HEK293T (cell line): ENCODE data around the gene YPEL1.
"Not testable (repeated sequence)": the region's sequence is repeated elsewhere in the genome, so short reads cannot be mapped to it uniquely, and the experiment has no call there.

Experiments used
- CTCF ChIA-PET: fragments of 350-600 bp; formaldehyde crosslinking; extraction: SDS; loops from one replicate; lab custom pipeline; 2021; ENCODE audit warnings: antibody characterized with exemption, inconsistent platforms; lab: Yijun Ruan, JAX
- POLR2A ChIA-PET: fragments of 350-600 bp; formaldehyde crosslinking; extraction: SDS; loops from one replicate; lab custom pipeline; 2020; ENCODE audit warnings: antibody characterized with exemption, inconsistent platforms; lab: Yijun Ruan, JAX
- DNase-seq: peaks from one replicate; pipeline ENCODE4 v3.0.0; 2012; ENCODE audit warnings: mixed read lengths; ENCODE audit errors: extremely low spot score
- ARNT ChIP-seq: fragments of 450-650 bp; IDR thresholded peaks from 2 replicates; pipeline ENCODE4 v1.6.1; 2017; ENCODE audit warnings: mild to moderate bottlenecking
- BHLHE40 ChIP-seq: fragments of 450-650 bp; IDR thresholded peaks from 2 replicates; pipeline ENCODE4 v1.6.1; 2016; ENCODE audit warnings: mild to moderate bottlenecking, moderate library complexity, borderline replicate concordance
- CTBP1 ChIP-seq: fragments of 450-650 bp; IDR thresholded peaks from 2 replicates; pipeline ENCODE4 v1.6.1; 2016; ENCODE audit warnings: borderline replicate concordance
- ELF4 ChIP-seq: fragments of 450-650 bp; IDR thresholded peaks from 2 replicates; pipeline ENCODE4 v1.6.1; 2017; ENCODE audit warnings: antibody characterized with exemption
- FOXA1 ChIP-seq: fragments of 450-650 bp; IDR thresholded peaks from 2 replicates; pipeline ENCODE4 v1.6.1; 2016; ENCODE audit warnings: mild to moderate bottlenecking
- FOXK2 ChIP-seq: fragments of 450-650 bp; IDR thresholded peaks from 2 replicates; pipeline ENCODE4 v1.6.1; 2016; ENCODE audit warnings: mild to moderate bottlenecking
- FOXM1 ChIP-seq: fragments of 450-650 bp; IDR thresholded peaks from 2 replicates; pipeline ENCODE4 v1.6.1; 2017; ENCODE audit warnings: mild to moderate bottlenecking, borderline replicate concordance
- HDGF ChIP-seq: fragments of 450-650 bp; IDR thresholded peaks from 2 replicates; pipeline ENCODE4 v1.6.1; 2017; ENCODE audit warnings: antibody characterized with exemption, borderline replicate concordance
- L3MBTL2 ChIP-seq: fragments of 450-650 bp; conservative IDR thresholded peaks from 2 replicates; pipeline ENCODE4 v1.6.1; 2016; ENCODE audit warnings: mild to moderate bottlenecking
- LEF1 ChIP-seq: fragments of 450-650 bp; IDR thresholded peaks from 2 replicates; pipeline ENCODE4 v1.6.1; 2017; ENCODE audit warnings: mild to moderate bottlenecking, borderline replicate concordance
- NFRKB ChIP-seq: fragments of 450-650 bp; IDR thresholded peaks from 2 replicates; pipeline ENCODE4 v1.6.1; 2016; ENCODE audit warnings: mild to moderate bottlenecking, moderate library complexity
- PKNOX1 ChIP-seq: fragments of 450-650 bp; IDR thresholded peaks from 2 replicates; pipeline ENCODE4 v1.6.1; 2016
- SP1 ChIP-seq: fragments of 450-650 bp; IDR thresholded peaks from 2 replicates; pipeline ENCODE4 v1.6.1; 2017
- SUZ12 ChIP-seq: fragments of 450-650 bp; IDR thresholded peaks from 2 replicates; pipeline ENCODE4 v1.6.1; 2016; ENCODE audit warnings: mild to moderate bottlenecking
- TARDBP ChIP-seq: fragments of 450-650 bp; IDR thresholded peaks from 2 replicates; pipeline ENCODE4 v1.6.1; 2016
- ZNF384 ChIP-seq: fragments of 450-650 bp; IDR thresholded peaks from 2 replicates; pipeline ENCODE4 v1.6.1; 2016

Gene YPEL1

GRCh38 chr22:21694394-21694793 lies 41.2 kb downstream of the YPEL1 start:
- ChIA-PET POLR2A (no interaction called here), CTCF (no interaction called here)
- TF ChIP-seq SUZ12 (no peak), L3MBTL2 (no peak), HDGF (no peak), FOXK2 (no peak), TARDBP (no peak), ELF4 (no peak), PKNOX1 (no peak), BHLHE40 (no peak), FOXM1 (no peak), NFRKB (no peak), ARNT (no peak), LEF1 (no peak), FOXA1 (no peak), CTBP1 (no peak), SP1 (no peak), ZNF384 (no peak)
- DNase-seq, result no peak

GRCh38 chr22:21693999-21694341 lies 41.6 kb downstream of the YPEL1 start:
- ChIA-PET CTCF (no interaction called here), POLR2A (no interaction called here)
- no peak for DNase-seq
- TF ChIP-seq NFRKB (no peak), CTBP1 (no peak), BHLHE40 (no peak), ELF4 (no peak), FOXK2 (no peak), LEF1 (no peak), FOXM1 (no peak), L3MBTL2 (no peak), TARDBP (no peak), FOXA1 (no peak), SP1 (no peak)

- ChIA-PET CTCF (no interaction called here), POLR2A (interaction anchor here (0.5 kb wide), 1 partner anchor 24 kb away, joined by 3 read pairs; no protein-coding TSS in a partner anchor)
- DNase-seq, result no peak
- TF ChIP-seq SUZ12 (no peak), TARDBP (no peak), SP1 (no peak), FOXM1 (no peak), ZNF384 (no peak), FOXA1 (no peak), PKNOX1 (no peak), NFRKB (no peak), ELF4 (no peak), CTBP1 (no peak), HDGF (no peak), FOXK2 (no peak)
Measured at GRCh38 chr22:21693333-21693998, 42.1 kb downstream of the YPEL1 start.

GRCh38 chr22:21692856-21693255 lies 42.7 kb downstream of the YPEL1 start:
- POLR2A ChIA-PET, result interaction anchor here (0.5 kb wide), 1 partner anchor 24 kb away, joined by 3 read pairs; no protein-coding TSS in a partner anchor
- DNase-seq, CTCF ChIA-PET: not testable (repeated sequence)

- no peak for DNase-seq
- CTCF ChIA-PET, result no interaction called here
- POLR2A ChIA-PET, result no interaction called here
- no peak for TF ChIP-seq NFRKB
- no peak for TF ChIP-seq LEF1
- TF ChIP-seq PKNOX1, result no peak
- no peak for TF ChIP-seq TARDBP
- no peak for TF ChIP-seq L3MBTL2
- no peak for TF ChIP-seq FOXK2
- no peak for TF ChIP-seq HDGF
- TF ChIP-seq ZNF384, result no peak
- TF ChIP-seq FOXM1, result no peak
- no peak for TF ChIP-seq SP1
- no peak for TF ChIP-seq SUZ12
Measured at GRCh38 chr22:21691816-21692215, 43.8 kb downstream of the YPEL1 start.

- no peak for DNase-seq
- ChIA-PET POLR2A (no interaction called here), CTCF (no interaction called here)
- TF ChIP-seq NFRKB (no peak), SP1 (no peak), ZNF384 (no peak), FOXA1 (no peak), BHLHE40 (no peak), PKNOX1 (no peak), SUZ12 (no peak), FOXK2 (no peak), HDGF (no peak), ARNT (no peak), LEF1 (no peak)
Measured at GRCh38 chr22:21690401-21690801, 45.2 kb downstream of the YPEL1 start.
